DND-41 (cell line): Measurements from ENCODE around the gene VPS52.

Experiments
- EZH2 ChIP-seq: IDR thresholded peaks from 3 replicates; pipeline ENCODE4 v1.6.1; 2012; ENCODE audit warnings: borderline replicate concordance, low read depth, mild to moderate bottlenecking, moderate library complexity, low read length, inconsistent platforms; ENCODE audit not compliant: severe bottlenecking
- TF ChIP-seq, protein P1 (sequence below): IDR thresholded peaks from 2 replicates; pipeline ENCODE4 v1.5.1; 2012; ENCODE audit warnings: borderline replicate concordance, low read length, moderate library complexity, mild to moderate bottlenecking; ENCODE audit not compliant: poor library complexity, severe bottlenecking; ENCODE audit errors: extremely low read depth

DNA sequence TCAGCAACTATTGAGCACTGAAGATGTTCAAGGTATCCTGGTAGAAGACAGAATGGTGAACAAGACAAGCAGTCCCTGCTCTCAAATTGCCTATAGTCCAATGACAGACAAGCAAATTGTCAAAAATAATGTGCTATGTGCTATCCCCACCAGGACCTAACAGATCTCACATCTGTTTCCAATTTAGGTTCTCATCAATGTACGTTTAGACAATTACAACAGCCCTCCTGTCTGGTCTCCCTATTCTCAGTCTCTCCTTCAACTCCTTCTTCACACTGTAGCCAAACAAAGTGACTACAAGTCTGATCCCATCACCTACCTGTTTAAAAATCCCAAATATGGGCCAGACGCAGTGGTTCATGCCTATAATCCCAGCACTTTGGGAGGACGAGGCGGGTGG, 34.7 kb upstream of the VPS52 start:
- TF ChIP-seq, protein P1, sequence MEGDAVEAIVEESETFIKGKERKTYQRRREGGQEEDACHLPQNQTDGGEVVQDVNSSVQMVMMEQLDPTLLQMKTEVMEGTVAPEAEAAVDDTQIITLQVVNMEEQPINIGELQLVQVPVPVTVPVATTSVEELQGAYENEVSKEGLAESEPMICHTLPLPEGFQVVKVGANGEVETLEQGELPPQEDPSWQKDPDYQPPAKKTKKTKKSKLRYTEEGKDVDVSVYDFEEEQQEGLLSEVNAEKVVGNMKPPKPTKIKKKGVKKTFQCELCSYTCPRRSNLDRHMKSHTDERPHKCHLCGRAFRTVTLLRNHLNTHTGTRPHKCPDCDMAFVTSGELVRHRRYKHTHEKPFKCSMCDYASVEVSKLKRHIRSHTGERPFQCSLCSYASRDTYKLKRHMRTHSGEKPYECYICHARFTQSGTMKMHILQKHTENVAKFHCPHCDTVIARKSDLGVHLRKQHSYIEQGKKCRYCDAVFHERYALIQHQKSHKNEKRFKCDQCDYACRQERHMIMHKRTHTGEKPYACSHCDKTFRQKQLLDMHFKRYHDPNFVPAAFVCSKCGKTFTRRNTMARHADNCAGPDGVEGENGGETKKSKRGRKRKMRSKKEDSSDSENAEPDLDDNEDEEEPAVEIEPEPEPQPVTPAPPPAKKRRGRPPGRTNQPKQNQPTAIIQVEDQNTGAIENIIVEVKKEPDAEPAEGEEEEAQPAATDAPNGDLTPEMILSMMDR, result no peak
- no peak for TF ChIP-seq EZH2
